Measurements from ENCODE around the gene WFIKKN2. TPM values are rescaled to one million over a fixed set of nuclear protein-coding genes. Genes with fewer than 3 reads are reported as not detected.

Gene WFIKKN2
- total and polyA plus RNA-seq, 2 donors, result 0.14 to 0.82 TPM

GRCh38 chr17:50807009-50807408 lies 28.4 kb upstream of the WFIKKN2 start:
- Histone ChIP-seq H3K4me3 (ENCODE audit: low read length in 2 of 2) (no peak overlapping the region), H3K27me3 (ENCODE audit: control insufficient read depth in 2 of 2, insufficient read depth in 1 of 2, low read length in 1 of 2) (no peaks in the 10 kb centered on the region), H3K9me3 (ENCODE audit: control insufficient read depth in 2 of 2, insufficient read depth in 1 of 2, low read length in 1 of 2) (no peaks in the 10 kb centered on the region), H3K4me1 (ENCODE audit: control insufficient read depth in 2 of 2, insufficient read depth in 2 of 2, low read length in 2 of 2) (no peaks in the 10 kb centered on the region), H3K36me3 (ENCODE audit: control insufficient read depth in 2 of 2, insufficient read depth in 2 of 2, low read length in 1 of 2) (no peaks in the 10 kb centered on the region), H3K27ac (ENCODE audit: low read depth in 1 of 2, low read length in 1 of 2) (no peak overlapping the region)
- DNase-seq (ENCODE audit: low read depth in 6 of 9, low spot score in 9 of 9), result no peak
- 83% methylated on average over 2 of the region's 2 CpGs for WGBS

GRCh38 chr17:50807675-50808074 lies 27.7 kb upstream of the WFIKKN2 start:
- Histone ChIP-seq H3K4me3 (ENCODE audit: low read length in 2 of 2) (no peak overlapping the region), H3K27me3 (ENCODE audit: control insufficient read depth in 2 of 2, insufficient read depth in 1 of 2, low read length in 1 of 2) (no peaks in the 10 kb centered on the region), H3K36me3 (ENCODE audit: control insufficient read depth in 2 of 2, insufficient read depth in 2 of 2, low read length in 1 of 2) (no peaks in the 10 kb centered on the region), H3K4me1 (ENCODE audit: control insufficient read depth in 2 of 2, insufficient read depth in 2 of 2, low read length in 2 of 2) (no peaks in the 10 kb centered on the region), H3K9me3 (ENCODE audit: control insufficient read depth in 2 of 2, insufficient read depth in 1 of 2, low read length in 1 of 2) (no peaks in the 10 kb centered on the region), H3K27ac (ENCODE audit: low read depth in 1 of 2, low read length in 1 of 2) (no peak overlapping the region)
- no peak for DNase-seq (ENCODE audit: low read depth in 6 of 9, low spot score in 9 of 9)
- 96% methylated on average over 5 of the region's 5 CpGs for WGBS

- no peak overlapping the region for H3K4me3 ChIP-seq (ENCODE audit: low read length in 2 of 2)
- 97% methylated on average over 7 of the region's 7 CpGs for WGBS
- H3K9me3 ChIP-seq (ENCODE audit: control insufficient read depth in 2 of 2, insufficient read depth in 1 of 2, low read length in 1 of 2), result no peaks in the 10 kb centered on the region
- DNase-seq (ENCODE audit: low read depth in 6 of 9, low spot score in 9 of 9), result no peak
- H3K4me1 ChIP-seq (ENCODE audit: control insufficient read depth in 2 of 2, insufficient read depth in 2 of 2, low read length in 2 of 2), result no peaks in the 10 kb centered on the region
- H3K27me3 ChIP-seq (ENCODE audit: control insufficient read depth in 2 of 2, insufficient read depth in 1 of 2, low read length in 1 of 2), result no peaks in the 10 kb centered on the region
- no peak overlapping the region for H3K27ac ChIP-seq (ENCODE audit: low read depth in 1 of 2, low read length in 1 of 2)
- no peaks in the 10 kb centered on the region for H3K36me3 ChIP-seq (ENCODE audit: control insufficient read depth in 2 of 2, insufficient read depth in 2 of 2, low read length in 1 of 2)
Measured at GRCh38 chr17:50808413-50808812, 27.0 kb upstream of the WFIKKN2 start.

- H3K4me3 ChIP-seq (ENCODE audit: low read length in 2 of 2), result no peak overlapping the region
- H3K27me3 ChIP-seq (ENCODE audit: control insufficient read depth in 2 of 2, insufficient read depth in 1 of 2, low read length in 1 of 2), result no peaks in the 10 kb centered on the region
- 96% methylated on average over 3 of the region's 3 CpGs for WGBS
- H3K36me3 ChIP-seq (ENCODE audit: control insufficient read depth in 2 of 2, insufficient read depth in 2 of 2, low read length in 1 of 2), result no peaks in the 10 kb centered on the region
- DNase-seq (ENCODE audit: low read depth in 6 of 9, low spot score in 9 of 9), result no peak
- no peak overlapping the region for H3K27ac ChIP-seq (ENCODE audit: low read depth in 1 of 2, low read length in 1 of 2)
- H3K9me3 ChIP-seq (ENCODE audit: control insufficient read depth in 2 of 2, insufficient read depth in 1 of 2, low read length in 1 of 2), result no peaks in the 10 kb centered on the region
- H3K4me1 ChIP-seq (ENCODE audit: control insufficient read depth in 2 of 2, insufficient read depth in 2 of 2, low read length in 2 of 2), result no peaks in the 10 kb centered on the region
Measured at GRCh38 chr17:50808888-50809287, 26.5 kb upstream of the WFIKKN2 start.

GRCh38 chr17:50813583-50813982 lies 21.8 kb upstream of the WFIKKN2 start:
- DNase-seq (ENCODE audit: low read depth in 6 of 9, low spot score in 9 of 9), result no peak
- peaks cover 2 to 10% of the 10 kb centered on the region in 2 donors for H3K27me3 ChIP-seq (ENCODE audit: control insufficient read depth in 2 of 2, insufficient read depth in 1 of 2, low read length in 1 of 2)

GRCh38 chr17:50815400-50815799 lies 20.0 kb upstream of the WFIKKN2 start:
- no peaks in the 10 kb centered on the region for H3K36me3 ChIP-seq (ENCODE audit: control insufficient read depth in 2 of 2, insufficient read depth in 2 of 2, low read length in 1 of 2)
- no peak for DNase-seq (ENCODE audit: low read depth in 6 of 9, low spot score in 9 of 9)
- H3K4me1 ChIP-seq (ENCODE audit: control insufficient read depth in 2 of 2, insufficient read depth in 2 of 2, low read length in 2 of 2), result peaks cover 0 to 2% of the 10 kb centered on the region in 2 donors
- H3K4me3 ChIP-seq (ENCODE audit: low read length in 2 of 2), result no peak overlapping the region
- H3K27ac ChIP-seq (ENCODE audit: low read depth in 1 of 2, low read length in 1 of 2), result no peak overlapping the region
- no peaks in the 10 kb centered on the region for H3K9me3 ChIP-seq (ENCODE audit: control insufficient read depth in 2 of 2, insufficient read depth in 1 of 2, low read length in 1 of 2)
- peaks cover 2 to 12% of the 10 kb centered on the region in 2 donors for H3K27me3 ChIP-seq (ENCODE audit: control insufficient read depth in 2 of 2, insufficient read depth in 1 of 2, low read length in 1 of 2)
- 14% methylated on average over 3 of the region's 3 CpGs for WGBS

More at GRCh38 chr17:50813583-50813982, 21.8 kb upstream of the WFIKKN2 start:
- H3K9me3 ChIP-seq (ENCODE audit: control insufficient read depth in 2 of 2, insufficient read depth in 1 of 2, low read length in 1 of 2), result no peaks in the 10 kb centered on the region
- no peak overlapping the region for H3K27ac ChIP-seq (ENCODE audit: low read depth in 1 of 2, low read length in 1 of 2)
- H3K36me3 ChIP-seq (ENCODE audit: control insufficient read depth in 2 of 2, insufficient read depth in 2 of 2, low read length in 1 of 2), result no peaks in the 10 kb centered on the region
- no peak overlapping the region for H3K4me3 ChIP-seq (ENCODE audit: low read length in 2 of 2)
- H3K4me1 ChIP-seq (ENCODE audit: control insufficient read depth in 2 of 2, insufficient read depth in 2 of 2, low read length in 2 of 2), result peaks cover 0 to 2% of the 10 kb centered on the region in 2 donors

GRCh38 chr17:50816271-50816670 lies 19.1 kb upstream of the WFIKKN2 start:
- H3K9me3 ChIP-seq (ENCODE audit: control insufficient read depth in 2 of 2, insufficient read depth in 1 of 2, low read length in 1 of 2), result no peaks in the 10 kb centered on the region
- H3K27ac ChIP-seq (ENCODE audit: low read depth in 1 of 2, low read length in 1 of 2), result no peak overlapping the region
- H3K4me3 ChIP-seq (ENCODE audit: low read length in 2 of 2), result no peak overlapping the region
- no peak for DNase-seq (ENCODE audit: low read depth in 6 of 9, low spot score in 9 of 9)
- WGBS, result 87% methylated on average over 5 of the region's 5 CpGs
- H3K4me1 ChIP-seq (ENCODE audit: control insufficient read depth in 2 of 2, insufficient read depth in 2 of 2, low read length in 2 of 2), result peaks cover 0 to 2% of the 10 kb centered on the region in 2 donors
- peaks cover 2 to 12% of the 10 kb centered on the region in 2 donors for H3K27me3 ChIP-seq (ENCODE audit: control insufficient read depth in 2 of 2, insufficient read depth in 1 of 2, low read length in 1 of 2)
- no peaks in the 10 kb centered on the region for H3K36me3 ChIP-seq (ENCODE audit: control insufficient read depth in 2 of 2, insufficient read depth in 2 of 2, low read length in 1 of 2)

GRCh38 chr17:50816771-50817751 lies 18.3 kb upstream of the WFIKKN2 start:
- peak in 5 of 9 donors; percentile 11 to 58 (median 43) for DNase-seq (ENCODE audit: low read depth in 6 of 9, low spot score in 9 of 9)
- Histone ChIP-seq H3K4me3 (ENCODE audit: low read length in 2 of 2) (no peak overlapping the region), H3K27me3 (ENCODE audit: control insufficient read depth in 2 of 2, insufficient read depth in 1 of 2, low read length in 1 of 2) (peaks cover 2 to 12% of the 10 kb centered on the region in 2 donors), H3K4me1 (ENCODE audit: control insufficient read depth in 2 of 2, insufficient read depth in 2 of 2, low read length in 2 of 2) (peaks cover 0 to 2% of the 10 kb centered on the region in 2 donors), H3K9me3 (ENCODE audit: control insufficient read depth in 2 of 2, insufficient read depth in 1 of 2, low read length in 1 of 2) (no peaks in the 10 kb centered on the region), H3K36me3 (ENCODE audit: control insufficient read depth in 2 of 2, insufficient read depth in 2 of 2, low read length in 1 of 2) (no peaks in the 10 kb centered on the region), H3K27ac (ENCODE audit: low read depth in 1 of 2, low read length in 1 of 2) (no peak overlapping the region)
- 36% methylated on average over 27 of the region's 27 CpGs for WGBS

GRCh38 chr17:50817838-50818237 lies 17.5 kb upstream of the WFIKKN2 start:
- Histone ChIP-seq H3K27ac (ENCODE audit: low read depth in 1 of 2, low read length in 1 of 2) (no peak overlapping the region), H3K4me3 (ENCODE audit: low read length in 2 of 2) (no peak overlapping the region), H3K36me3 (ENCODE audit: control insufficient read depth in 2 of 2, insufficient read depth in 2 of 2, low read length in 1 of 2) (no peaks in the 10 kb centered on the region), H3K9me3 (ENCODE audit: control insufficient read depth in 2 of 2, insufficient read depth in 1 of 2, low read length in 1 of 2) (no peaks in the 10 kb centered on the region), H3K27me3 (ENCODE audit: control insufficient read depth in 2 of 2, insufficient read depth in 1 of 2, low read length in 1 of 2) (peaks cover 2 to 12% of the 10 kb centered on the region in 2 donors), H3K4me1 (ENCODE audit: control insufficient read depth in 2 of 2, insufficient read depth in 2 of 2, low read length in 2 of 2) (peaks cover 0 to 2% of the 10 kb centered on the region in 2 donors)
- WGBS, result 89% methylated on average over 7 of the region's 7 CpGs
- no peak for DNase-seq (ENCODE audit: low read depth in 6 of 9, low spot score in 9 of 9)

Measured in thymus (tissue), 11 donors.